Measurements from ENCODE around the gene DNAJC17.

GRCh38 chr15:40763801-40764628 lies 43.3 kb downstream of the DNAJC17 start, which contains the start of gene GCHFR:
- TF ChIP-seq EZH2 (IDR thresholded peaks at IDR 0.05) (peak; percentile 61), CTCF (IDR thresholded peaks at IDR 0.05) (peak; percentile 21), EZH2phosphoT487 (IDR thresholded peaks at IDR 0.05) (peak; percentile 34)

Measured in neural progenitor cell (in vitro differentiated cells).